ENCODE results near the gene RIMOC1. TPM values are rescaled to one million over a fixed set of nuclear protein-coding genes. Genes with fewer than 3 reads are reported as not detected.
A peak's percentile ranks its signal among the peaks of the same experiment; 100 is the strongest.

Gene RIMOC1
- total and polyA plus RNA-seq, 2 donors (not counting 1 experiment from before 2014, with no cell fraction given) = 5.3 to 33.1 TPM

- H3K4me1 Mint-ChIP-seq = peaks cover 32% of the 10 kb centered on the region
- CTCF ChIA-PET = no interaction called here
- intact Hi-C loops (cut with micrococcal nuclease) = no loop called here
- H3K9me3 Mint-ChIP-seq (ENCODE audit: insufficient read depth) = no peaks in the 10 kb centered on the region
- no peak for DNase-seq
- no peak overlapping the region for H3K4me2 ChIP-seq (replicated peaks; ENCODE audit: low read depth, low read length, poor library complexity, severe bottlenecking)
- no peak overlapping the region for H3K27ac Mint-ChIP-seq
- POLR2A ChIA-PET = no interaction called here
- no peak overlapping the region for H2AFZ ChIP-seq (ENCODE audit: insufficient read depth, low read depth, low read length, poor library complexity, severe bottlenecking)
- no peaks in the 10 kb centered on the region for H3K27me3 ChIP-seq (replicated peaks in 1 of 4; ENCODE audit: control extremely low read depth in 1 of 4, control insufficient read depth in 3 of 4, insufficient read depth in 4 of 4, low read length in 3 of 4)
- H3K36me3 ChIP-seq (replicated peaks in 1 of 2; ENCODE audit: control extremely low read depth in 1 of 2, control insufficient read depth in 1 of 2, extremely low read depth in 1 of 2, insufficient read depth in 2 of 2, low read length in 1 of 2) = peaks cover 6 to 62% of the 10 kb centered on the region in 2 experiments
- peaks cover 12 to 14% of the 10 kb centered on the region in 2 donors for H3K4me1 ChIP-seq (ENCODE audit: control insufficient read depth in 2 of 2, insufficient read depth in 2 of 2, low read length in 2 of 2)
- peaks cover 53% of the 10 kb centered on the region for H3K79me2 ChIP-seq (ENCODE audit: control insufficient read depth, insufficient read depth, low read length)
- no peak overlapping the region for H3K4me3 Mint-ChIP-seq
- TF ChIP-seq EZH2 (IDR thresholded peaks at IDR 0.05; ENCODE audit: borderline replicate concordance, insufficient read depth, low read depth, low read length, poor library complexity, severe bottlenecking) = no peak
- no peak for TF ChIP-seq CTCF (IDR thresholded peaks at IDR 0.05)
- H4K20me1 ChIP-seq (ENCODE audit: control insufficient read depth, insufficient read depth, low read length, poor library complexity, severe bottlenecking) = peaks cover 10% of the 10 kb centered on the region
- no peak for ATAC-seq (ENCODE audit: low read depth)
- no CpG with 5 or more reads among the region's 4 CpGs for WGBS (ENCODE audit: insufficient coverage)
- no peak overlapping the region for H3K27ac ChIP-seq (ENCODE audit: low read length in 2 of 2)
- H3K4me3 ChIP-seq (ENCODE audit: control extremely low read depth in 1 of 5, extremely low read depth in 1 of 5, insufficient read depth in 1 of 5, low read depth in 2 of 5, low read length in 4 of 5) = no peak overlapping the region
- no peaks in the 10 kb centered on the region for H3K27me3 Mint-ChIP-seq
- H3K9me3 ChIP-seq (ENCODE audit: control extremely low read depth in 1 of 3, control insufficient read depth in 2 of 3, insufficient read depth in 1 of 3, low read length in 2 of 3) = no peaks in the 10 kb centered on the region
- H3K9ac ChIP-seq (ENCODE audit: low read length) = no peak overlapping the region
These were observed 4.4 kb downstream of the RIMOC1 start for GRCh38 chr5:41908374-41909079.

GRCh38 chr5:41918105-41918504 lies 14.0 kb downstream of the RIMOC1 start:
- Histone ChIP-seq H3K4me3 (ENCODE audit: control extremely low read depth in 1 of 5, extremely low read depth in 1 of 5, insufficient read depth in 1 of 5, low read depth in 2 of 5, low read length in 4 of 5) (no peak overlapping the region), H3K79me2 (ENCODE audit: control insufficient read depth, insufficient read depth, low read length) (peaks cover 4% of the 10 kb centered on the region), H3K9ac (ENCODE audit: low read length) (no peak overlapping the region), H2AFZ (ENCODE audit: insufficient read depth, low read depth, low read length, poor library complexity, severe bottlenecking) (no peak overlapping the region), H3K36me3 (replicated peaks in 1 of 2; ENCODE audit: control extremely low read depth in 1 of 2, control insufficient read depth in 1 of 2, extremely low read depth in 1 of 2, insufficient read depth in 2 of 2, low read length in 1 of 2) (peaks cover 9 to 54% of the 10 kb centered on the region in 2 experiments), H3K4me2 (replicated peaks; ENCODE audit: low read depth, low read length, poor library complexity, severe bottlenecking) (no peak overlapping the region), H3K27ac (ENCODE audit: low read length in 2 of 2) (peak overlapping the region in 1 of 2 donors; percentile 61), H4K20me1 (ENCODE audit: control insufficient read depth, insufficient read depth, low read length, poor library complexity, severe bottlenecking) (no peaks in the 10 kb centered on the region), H3K9me3 (ENCODE audit: control extremely low read depth in 1 of 3, control insufficient read depth in 2 of 3, insufficient read depth in 1 of 3, low read length in 2 of 3) (no peaks in the 10 kb centered on the region), H3K27me3 (replicated peaks in 1 of 4; ENCODE audit: control extremely low read depth in 1 of 4, control insufficient read depth in 3 of 4, insufficient read depth in 4 of 4, low read length in 3 of 4) (no peaks in the 10 kb centered on the region), H3K4me1 (ENCODE audit: control insufficient read depth in 2 of 2, insufficient read depth in 2 of 2, low read length in 2 of 2) (peaks cover 0 to 5% of the 10 kb centered on the region in 2 donors)
- ATAC-seq (ENCODE audit: low read depth) = no peak
- TF ChIP-seq CTCF (IDR thresholded peaks at IDR 0.05) = no peak
- no peak for TF ChIP-seq EZH2 (IDR thresholded peaks at IDR 0.05; ENCODE audit: borderline replicate concordance, insufficient read depth, low read depth, low read length, poor library complexity, severe bottlenecking)
- H3K4me1 Mint-ChIP-seq = peaks cover 18% of the 10 kb centered on the region
- DNase-seq = no peak
- no peaks in the 10 kb centered on the region for H3K27me3 Mint-ChIP-seq
- ChIA-PET CTCF (no interaction called here), POLR2A (no interaction called here)
- intact Hi-C loops (cut with micrococcal nuclease) = no loop called here
- H3K9me3 Mint-ChIP-seq (ENCODE audit: insufficient read depth) = no peaks in the 10 kb centered on the region
- 78% methylated on average over 2 of the region's 2 CpGs for WGBS (ENCODE audit: insufficient coverage)
- no peak overlapping the region for H3K27ac Mint-ChIP-seq
- no peak overlapping the region for H3K4me3 Mint-ChIP-seq

All from B cell (primary cell).